Activated CD8-positive, alpha-beta memory T cell treated with anti-CD3 and anti-CD28 coated beads, Interleukin-2, amount 50 U/mL, for 4 hours (primary cell): ENCODE data around the gene CRKL.
"Not testable (repeated sequence)": the region's sequence is repeated elsewhere in the genome, so short reads cannot be mapped to it uniquely, and the experiment has no call there.

Source experiments
- DNase-seq: peaks from one replicate; pipeline ENCODE4 v3.0.0-alpha.2; 2020

Gene CRKL, protein sequence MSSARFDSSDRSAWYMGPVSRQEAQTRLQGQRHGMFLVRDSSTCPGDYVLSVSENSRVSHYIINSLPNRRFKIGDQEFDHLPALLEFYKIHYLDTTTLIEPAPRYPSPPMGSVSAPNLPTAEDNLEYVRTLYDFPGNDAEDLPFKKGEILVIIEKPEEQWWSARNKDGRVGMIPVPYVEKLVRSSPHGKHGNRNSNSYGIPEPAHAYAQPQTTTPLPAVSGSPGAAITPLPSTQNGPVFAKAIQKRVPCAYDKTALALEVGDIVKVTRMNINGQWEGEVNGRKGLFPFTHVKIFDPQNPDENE

DNA sequence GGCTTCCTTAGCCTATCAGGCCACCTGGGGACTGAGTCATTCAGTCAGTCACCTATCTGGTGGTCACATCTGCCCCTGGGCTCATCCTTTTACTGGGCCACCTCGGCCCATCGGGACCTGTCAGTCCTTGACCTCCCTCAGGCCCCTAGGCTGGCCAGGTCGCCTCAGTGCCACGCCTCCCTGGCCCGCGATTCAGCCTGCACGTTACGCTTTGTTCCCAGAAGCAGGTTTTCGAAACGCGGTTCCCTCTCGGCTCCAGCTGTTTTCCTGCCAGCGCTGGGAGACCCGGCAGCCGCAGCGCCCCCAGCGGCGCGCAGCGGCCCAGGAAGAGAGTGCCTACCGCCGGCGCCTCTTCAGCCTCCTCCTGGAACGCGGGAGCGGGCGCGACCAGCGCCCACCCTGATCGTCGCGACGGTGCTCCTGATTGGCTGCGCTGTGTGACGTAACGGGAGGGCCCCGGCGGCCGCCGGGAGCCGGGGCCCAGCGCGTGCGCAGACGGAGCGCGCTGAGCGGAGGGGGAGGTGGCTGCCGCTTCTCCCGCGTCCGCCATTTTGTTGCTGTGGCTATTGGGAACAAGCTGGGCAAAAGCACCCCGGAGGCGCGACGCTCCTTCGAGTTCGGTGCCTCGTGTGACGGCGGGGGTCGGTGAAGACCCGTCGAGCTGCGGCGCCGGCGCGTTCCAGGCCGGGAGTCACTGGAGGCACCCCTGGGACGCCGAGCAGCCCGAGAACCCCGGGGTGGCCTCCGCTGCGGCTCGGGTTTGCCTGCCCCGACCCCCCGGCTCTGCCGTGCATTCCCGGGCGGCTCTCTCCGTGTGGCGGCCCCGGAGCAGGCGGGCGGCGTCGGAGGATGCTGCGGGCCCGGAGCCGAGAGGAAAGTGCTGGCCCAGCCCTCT, at the start of gene CRKL:
Gene CRKL, plus strand, starts transcription at position 492 of the 895 bp plus-strand sequence. CDS start 528 bp downstream, outside the sequence.
- DNase-seq = peak; percentile 96

DNA sequence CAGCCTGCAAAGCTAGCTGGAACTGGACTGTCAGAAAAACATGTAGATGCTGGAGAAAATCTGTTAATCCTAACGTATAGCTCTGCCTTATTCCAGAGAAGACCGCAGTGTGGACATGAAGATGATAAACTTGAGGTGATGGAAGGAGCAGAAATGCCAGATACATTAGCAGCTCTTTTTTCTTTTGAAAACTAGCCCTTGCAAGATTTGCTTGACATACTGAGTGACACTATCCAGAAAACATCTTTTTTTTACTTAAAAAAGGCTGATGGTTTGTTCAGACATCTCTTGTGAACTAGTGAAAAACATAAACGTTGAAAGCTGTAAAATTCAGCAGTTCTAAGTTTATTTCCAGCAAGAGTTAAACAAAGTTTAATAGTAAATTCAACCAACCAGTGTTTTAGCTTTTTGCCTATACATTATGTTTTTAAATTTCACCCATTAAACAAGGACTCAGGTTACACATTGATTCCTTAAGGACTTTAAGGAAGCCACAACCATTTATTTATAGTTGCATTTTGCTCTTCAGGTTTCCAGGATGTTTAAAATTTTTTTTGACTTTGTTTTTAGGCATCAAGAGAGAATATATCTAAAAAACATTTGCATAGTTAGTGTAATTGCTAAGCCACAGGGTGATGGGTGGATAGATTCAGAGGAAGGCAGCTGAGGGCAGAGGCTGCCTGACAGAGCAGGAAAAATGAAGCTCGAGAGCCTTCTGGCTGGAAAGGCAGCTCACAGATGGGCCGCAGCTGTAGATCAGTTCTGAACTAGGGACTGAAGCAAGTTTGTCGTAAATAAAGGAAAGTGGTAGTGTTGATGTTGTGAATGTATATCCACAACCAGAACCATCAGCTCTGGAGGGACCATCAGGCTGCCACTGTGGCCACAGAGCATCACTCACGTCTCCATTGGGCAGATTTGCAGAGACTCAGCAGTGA, 48.9 kb upstream of the CRKL start:
- no peak for DNase-seq

DNA sequence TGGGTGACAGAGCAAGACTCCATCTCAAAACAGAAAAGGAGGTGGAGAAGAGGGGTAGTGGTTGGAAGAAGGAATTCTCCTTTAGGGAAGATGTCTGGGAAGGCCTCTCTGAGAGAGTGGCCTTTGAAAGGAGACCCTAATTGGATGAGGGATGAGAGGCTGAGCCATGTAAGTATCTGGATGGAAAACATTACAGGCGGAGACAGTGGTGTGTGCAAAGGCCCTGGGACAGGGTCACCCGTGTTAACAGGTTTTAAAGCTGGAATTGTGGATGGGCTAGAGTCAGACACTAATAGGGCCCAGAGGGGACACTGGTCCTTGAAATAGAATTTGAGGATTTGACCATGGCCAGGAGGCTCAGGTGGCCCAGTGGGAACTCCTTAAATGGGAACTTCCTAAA, 48.0 kb upstream of the CRKL start:
- DNase-seq = no peak

DNA sequence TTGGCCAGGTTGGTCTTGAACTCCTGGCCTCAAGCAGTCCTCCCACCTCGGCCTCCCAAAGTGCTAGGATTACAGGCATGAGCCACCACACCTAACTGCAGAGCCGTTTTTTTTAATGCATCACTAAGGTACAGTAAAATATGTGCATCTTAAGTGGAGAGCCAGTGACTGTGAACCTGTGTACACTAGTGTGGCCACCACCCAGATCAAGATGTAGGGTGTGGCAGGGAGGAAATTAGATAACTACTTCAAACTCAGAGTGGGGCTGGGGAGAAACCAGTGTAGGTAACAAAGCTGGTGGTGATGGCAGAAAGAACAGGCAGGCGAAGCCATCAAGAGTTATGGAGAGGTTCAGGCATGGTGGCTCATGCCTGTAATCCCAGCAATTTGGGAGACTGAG, 44.0 kb upstream of the CRKL start:
- no peak for DNase-seq

DNA sequence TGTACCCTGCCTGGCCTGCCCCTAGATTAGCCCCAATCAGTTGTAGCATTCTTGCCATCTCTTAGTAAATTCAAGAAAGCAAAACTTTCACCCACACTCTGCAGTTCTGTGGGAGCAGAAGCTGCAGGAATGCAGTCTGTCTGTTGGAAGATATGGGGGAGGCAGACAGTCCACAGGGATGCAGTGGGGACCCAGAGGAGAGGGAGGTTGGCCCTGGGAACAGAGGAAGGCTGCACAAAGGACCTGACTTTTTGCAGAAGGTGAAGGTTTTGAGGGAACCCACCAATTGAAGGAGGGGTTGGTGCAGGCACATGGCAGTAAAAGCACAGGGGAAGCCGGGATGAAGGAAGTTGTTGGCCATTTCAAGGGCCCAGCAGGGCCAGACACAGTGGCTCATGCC, 41.9 kb upstream of the CRKL start:
- DNase-seq = no peak

DNA sequence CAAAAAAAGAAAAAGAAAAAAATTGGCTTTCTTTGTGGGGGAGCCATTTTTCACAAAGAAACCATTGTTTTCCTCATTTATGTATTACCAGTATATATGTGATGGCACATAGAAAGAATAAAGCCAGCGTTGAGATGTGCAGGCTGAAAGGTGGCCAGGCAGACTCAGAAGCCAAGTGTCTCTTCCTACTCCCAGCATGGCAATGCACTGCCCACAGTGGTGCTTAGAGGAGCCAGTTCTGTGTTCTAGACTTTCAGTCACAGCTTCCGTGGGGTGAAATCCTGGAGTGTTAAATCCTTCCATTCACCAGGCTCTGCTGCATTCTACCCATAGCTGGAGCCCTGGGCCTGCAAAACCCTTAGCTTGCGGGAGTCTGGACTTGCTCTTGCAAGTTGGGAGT, 39.5 kb upstream of the CRKL start:
- DNase-seq = no peak

DNA sequence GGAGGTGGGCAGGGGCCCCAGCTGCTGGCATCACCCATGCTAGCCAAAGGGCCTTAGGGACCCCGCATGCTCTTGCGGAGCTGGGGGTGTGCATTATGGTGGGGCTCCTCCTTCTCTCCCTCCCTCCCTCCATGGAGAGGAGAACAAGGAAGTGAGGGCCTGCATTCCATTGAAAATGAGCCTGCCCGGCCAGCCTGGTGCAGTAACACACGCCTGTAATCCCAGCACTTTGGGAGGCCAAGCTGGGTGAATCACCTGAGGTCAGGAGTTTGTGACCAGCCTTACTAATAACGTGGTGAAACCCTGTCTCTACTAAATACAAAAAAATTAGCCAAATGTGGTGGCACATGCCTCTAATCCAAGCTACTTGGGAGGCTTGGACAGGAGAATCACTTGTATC, 36.0 kb upstream of the CRKL start:
- no peak for DNase-seq

DNA sequence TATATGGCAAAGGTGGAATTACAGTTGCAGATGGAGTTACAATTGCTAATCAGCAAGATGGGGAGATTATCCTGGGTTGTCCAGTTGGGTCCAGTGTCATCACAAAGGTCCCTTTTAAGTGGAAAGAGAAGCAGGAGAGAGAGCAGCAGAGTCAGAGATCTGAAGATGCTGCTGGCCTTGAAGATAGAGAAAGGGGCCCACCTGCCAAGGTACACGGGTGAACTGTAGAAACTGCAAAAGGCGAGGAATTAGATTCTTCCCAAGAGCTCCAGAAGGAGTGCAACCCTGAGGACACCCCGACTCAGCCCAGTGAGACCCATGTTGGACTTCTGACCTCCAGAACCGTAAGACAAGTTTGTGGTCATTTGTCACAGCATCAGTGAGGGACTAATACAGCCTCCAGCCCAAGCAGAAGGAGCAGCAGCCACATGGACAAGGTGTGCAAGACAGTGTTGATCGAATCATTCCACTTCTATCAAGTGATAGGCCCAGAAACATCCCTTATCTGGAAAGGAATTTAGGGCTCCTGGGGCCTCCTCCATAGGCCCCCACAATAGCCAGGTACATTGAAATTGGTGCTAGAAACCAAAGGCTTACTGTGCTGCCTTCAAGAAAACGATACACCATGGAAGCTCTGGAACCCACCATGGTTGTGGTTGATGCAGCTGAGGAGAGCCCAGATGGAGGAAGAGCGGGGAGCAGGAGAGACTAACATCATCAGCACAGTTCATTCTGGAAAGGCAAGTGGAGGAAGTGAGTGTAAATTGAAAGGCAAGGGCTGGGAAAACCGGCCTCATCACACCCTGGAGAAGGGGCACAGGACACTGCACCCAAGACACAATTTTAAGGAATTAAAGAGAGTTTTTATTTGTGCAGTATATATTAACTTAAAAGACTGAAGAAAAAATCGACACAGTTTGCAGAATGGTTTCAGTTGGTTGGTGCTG, 35.1 kb upstream of the CRKL start:
- DNase-seq = no peak

DNA sequence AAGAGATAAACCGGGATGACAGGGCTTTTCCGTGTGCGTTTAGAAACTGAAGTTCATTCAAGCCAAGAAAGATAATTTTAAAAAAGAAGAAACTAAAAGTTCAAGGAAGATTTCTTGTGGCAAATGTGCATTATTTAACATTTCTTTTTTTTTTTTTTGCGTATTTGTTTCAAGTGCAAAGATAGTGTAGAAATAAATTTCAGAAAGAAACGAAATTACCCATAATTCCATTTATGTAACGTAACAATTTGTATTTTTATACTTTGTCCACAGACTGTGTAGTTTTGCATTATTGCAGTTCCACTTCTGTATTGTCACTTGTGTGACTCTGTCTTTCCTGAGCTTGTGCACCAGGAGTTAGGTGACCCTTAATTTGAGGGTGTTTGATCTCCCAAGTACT, 34.4 kb upstream of the CRKL start:
- DNase-seq = no peak

DNA sequence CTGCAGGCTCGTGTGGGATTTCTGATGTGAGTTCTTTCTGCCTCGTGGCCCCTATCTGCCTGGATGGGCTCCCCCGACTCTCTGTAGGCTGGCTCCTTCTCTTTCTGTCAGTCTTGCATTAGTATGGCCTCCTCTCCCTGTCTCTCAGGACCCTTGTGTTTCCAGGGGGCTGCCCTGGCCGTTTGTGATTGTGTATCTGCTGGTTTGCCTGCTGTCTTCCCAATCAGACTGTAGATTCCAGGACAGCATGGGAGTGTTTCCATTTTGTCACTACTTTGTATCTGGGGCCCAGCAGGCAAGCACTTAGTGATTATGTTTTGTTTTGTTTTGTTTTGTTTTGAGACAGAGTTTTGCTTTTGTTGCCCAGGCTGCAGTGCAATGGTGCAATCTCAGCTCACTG, 32.8 kb upstream of the CRKL start:
- DNase-seq = no peak

DNA sequence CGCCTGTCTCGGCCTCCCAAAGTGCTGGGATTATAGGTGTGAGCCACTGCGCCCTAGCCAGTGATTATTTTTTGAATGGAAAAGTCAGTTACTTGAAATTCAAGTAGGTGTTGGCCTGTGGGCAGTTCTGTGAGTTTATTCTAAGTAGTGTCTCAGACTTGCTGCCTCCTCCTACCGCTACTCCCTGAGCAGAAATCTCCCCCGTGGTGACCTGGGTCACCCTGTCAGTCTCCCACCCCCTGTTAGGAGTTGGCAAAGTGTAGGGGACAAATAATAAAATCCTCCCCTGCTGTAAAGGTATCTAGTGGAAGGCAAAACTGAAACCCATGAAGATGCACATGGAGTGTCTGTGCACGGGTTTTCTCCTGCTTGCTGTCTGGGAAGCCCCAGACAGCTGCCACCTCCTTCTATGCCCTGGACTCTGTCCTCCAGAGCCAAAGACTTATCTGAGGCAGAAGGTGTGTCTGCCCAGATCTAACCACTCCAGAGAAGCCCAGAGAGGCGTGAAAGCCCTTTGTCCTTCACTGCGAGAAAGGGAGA, 32.1 kb upstream of the CRKL start:
- DNase-seq = no peak

DNA sequence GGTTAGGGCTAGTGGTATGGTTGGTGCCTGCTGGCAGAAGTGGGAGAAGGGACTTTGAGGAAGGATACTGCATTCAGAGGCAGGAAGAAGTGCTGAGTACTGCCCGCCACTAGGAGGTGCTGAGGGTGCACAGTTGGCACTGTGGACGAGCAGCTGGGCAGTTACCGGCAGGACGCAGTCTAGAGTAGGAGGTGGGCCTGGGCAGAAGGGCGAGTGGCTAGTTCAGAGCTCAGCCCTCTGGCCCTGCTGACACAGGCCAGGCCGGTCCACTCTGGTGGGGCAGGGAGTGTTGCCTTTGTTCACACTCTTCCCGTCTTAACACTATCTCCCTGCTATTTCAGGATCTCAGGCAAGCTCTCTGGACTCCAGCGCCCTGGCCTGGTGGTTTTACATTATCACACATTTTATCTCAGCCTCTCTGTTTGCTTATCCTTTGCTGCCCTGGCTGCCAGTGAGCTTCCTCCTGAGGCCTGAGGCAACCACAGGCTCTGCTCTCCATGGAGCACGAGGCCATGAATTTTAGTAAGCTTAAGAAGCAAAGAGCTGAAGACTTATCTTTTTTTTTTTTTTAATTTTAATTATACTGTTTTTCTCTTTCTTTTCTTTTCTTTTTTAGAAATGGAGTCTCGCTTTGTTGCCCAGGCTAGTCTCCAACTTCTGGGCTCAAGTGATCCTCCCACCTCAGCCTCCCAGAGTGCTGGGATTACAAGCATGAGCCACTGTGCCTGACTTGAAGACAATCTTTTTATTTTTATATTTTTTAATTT, 31.5 kb upstream of the CRKL start:
- DNase-seq = peak; percentile 42

DNA sequence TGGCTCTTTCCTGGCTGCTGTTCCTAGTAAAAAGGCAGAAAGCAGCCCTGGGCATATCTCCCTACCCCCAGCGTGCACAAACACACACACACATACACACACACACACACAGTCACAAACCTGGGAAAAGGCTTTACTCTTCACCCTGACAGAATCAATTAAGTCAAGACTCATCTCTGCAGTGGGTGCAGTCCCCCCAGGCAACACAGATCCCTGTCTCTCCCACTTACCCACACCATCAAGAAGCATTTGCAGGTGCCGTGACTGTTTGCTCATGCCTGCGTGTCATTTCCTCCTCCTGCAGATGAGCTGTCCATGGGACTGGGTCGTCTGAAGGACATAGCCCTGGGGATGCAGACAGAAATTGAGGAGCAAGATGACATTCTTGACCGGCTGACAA, 29.8 kb upstream of the CRKL start:
- DNase-seq = no peak

DNA sequence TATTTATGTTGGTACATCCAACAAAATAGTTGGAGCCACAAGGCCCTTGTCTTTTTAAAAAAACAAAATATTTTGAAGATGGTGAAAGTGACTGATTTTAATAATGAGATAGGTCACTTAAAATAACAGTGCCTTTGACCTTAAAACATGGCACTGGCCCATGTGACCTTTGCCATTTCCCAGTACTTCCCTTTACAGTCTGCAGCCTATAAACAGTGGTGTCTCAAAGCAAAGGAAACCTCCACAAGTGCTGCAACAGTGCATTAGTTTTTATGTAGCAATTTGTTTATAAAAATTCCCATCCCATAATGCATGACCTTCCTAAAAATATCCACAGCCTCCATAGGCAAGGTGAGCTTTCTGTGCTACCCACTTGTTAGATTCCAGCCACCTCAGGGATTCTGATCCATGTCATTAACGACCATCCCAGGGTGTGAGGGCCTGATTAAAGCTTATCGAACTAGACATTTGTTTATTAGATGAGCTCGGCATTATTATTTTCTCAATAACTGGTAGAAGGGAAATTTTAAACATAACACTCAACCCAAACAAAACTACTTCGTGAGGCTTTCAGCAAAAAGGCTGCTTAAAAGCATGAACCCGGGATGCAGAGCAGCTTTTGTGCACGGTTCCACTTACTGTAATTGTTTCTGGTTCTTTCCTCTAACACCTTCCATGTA, 28.0 kb upstream of the CRKL start:
- no peak for DNase-seq

DNA sequence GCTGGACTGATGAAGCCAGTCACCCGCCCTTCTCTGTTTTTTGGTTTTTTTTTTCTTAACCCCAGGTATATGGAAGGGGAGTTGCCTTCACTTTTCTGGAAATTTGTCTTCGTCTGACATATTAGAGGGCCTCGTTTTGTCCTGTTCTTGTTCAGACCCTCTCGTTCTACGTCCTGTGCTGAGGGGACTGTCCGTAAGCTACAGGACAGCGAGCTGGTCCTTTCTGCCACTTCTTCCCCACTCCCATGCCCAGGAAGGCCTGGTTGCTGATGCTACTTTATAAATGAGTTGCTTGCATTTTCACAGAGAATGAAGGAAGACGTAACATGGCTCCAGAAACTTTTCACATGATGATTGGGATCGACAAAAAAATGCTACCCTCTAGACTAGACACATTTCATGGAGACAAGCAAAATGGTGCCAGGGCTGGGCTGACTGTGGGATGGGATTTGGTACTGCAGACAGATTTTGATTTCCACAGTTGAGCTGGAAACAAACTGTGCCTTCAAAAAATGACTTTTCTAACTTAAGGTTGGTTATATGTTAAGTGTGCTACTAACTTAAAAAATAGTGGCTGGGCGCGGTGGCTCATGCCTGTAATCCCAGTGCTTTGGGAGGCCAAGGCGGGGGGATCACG, 27.2 kb upstream of the CRKL start:
- no peak for DNase-seq

DNA sequence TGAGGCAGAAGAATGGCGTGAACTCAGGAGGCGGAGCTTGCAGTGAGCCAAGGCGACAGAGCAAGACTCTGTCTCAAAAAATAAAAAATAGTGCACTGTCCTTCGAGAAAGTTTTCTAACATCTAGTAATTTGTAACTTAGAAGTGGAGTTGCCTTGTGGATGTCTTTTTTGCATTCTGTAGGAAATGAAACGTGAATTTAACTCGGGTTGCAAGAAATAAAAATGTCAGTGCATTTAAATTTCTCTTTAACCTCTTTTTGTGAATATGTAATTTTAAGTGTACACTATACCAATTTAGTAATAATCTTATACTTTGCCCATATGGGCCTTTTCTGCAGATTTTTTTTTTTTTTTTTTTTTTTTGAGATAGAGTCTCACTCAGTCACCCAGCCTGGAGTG, 26.2 kb upstream of the CRKL start:
- no peak for DNase-seq

DNA sequence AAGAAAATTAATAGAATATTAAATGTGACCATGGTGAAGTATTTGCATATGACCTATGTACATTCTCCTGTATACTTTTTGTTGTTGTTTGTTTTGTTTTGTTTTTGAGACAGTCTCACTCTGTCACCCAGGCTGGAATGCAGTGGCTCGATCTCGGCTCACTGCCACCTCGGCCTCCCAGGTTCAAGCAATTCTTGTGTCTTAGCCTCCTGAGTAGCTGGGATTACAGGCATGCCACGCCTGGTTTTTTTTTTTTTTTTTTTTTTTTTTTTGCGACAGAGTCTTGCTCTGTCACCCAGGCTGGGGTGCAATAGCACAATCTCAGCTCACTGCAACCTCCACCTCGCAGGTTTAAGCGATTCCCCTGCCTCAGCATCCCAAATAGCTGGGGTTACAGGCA, 19.5 kb upstream of the CRKL start:
- DNase-seq = not testable (repeated sequence)

DNA sequence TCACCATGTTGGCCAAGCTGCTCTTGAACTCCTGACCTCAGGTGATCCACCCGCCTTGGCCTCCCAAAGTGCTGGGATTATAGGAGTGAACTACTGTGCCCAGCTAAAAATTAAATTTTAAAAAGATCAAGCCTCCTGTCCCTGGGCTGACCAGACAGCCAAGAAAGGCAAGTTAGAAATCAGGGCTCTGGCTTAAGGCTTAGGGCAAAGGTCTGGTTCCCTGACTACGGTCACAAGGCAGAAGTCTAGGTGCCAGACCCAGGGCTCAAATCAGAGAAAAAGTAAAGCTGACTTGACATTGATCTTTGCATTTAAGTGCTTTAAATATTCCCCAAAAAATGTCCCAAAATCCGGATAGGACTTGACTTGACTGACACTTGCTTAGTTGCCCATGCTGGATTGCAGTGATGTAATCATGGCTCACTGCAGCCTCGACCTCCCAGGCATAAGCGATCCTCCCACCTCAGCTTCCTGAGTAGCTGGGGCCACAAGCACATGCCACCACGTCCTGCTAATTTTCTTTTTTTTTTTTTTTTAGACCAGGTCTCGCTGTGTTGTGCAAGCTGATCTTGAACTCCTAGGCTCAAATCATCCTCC, 17.3 kb upstream of the CRKL start:
- no peak for DNase-seq
